Activated CD4-positive, alpha-beta T cell treated with anti-CD3 and anti-CD28 coated beads for 1 hour (primary cell): Measurements from ENCODE around the gene ZNHIT2.
"Not testable (repeated sequence)": the region's sequence is repeated elsewhere in the genome, so short reads cannot be mapped to it uniquely, and the experiment has no call there.

Experiments used
- DNase-seq: peaks from one replicate; pipeline ENCODE4 v3.0.0-alpha.2; 2020

ZNHIT2 gene

GRCh38 chr11:65118891-65119669, 1.6 kb upstream of the ZNHIT2 start:
- not testable (repeated sequence) for DNase-seq

GRCh38 chr11:65118097-65118837, 766 bp upstream of the ZNHIT2 start:
- no peak for DNase-seq

- DNase-seq = peak; percentile 43
Measured at GRCh38 chr11:65116370-65117205, 913 bp downstream of the ZNHIT2 start.

- no peak for DNase-seq
Measured at GRCh38 chr11:65115361-65116082, 2.0 kb downstream of the ZNHIT2 start.

- no peak for DNase-seq
Measured at GRCh38 chr11:65114538-65115171, 2.8 kb downstream of the ZNHIT2 start.

- no peak for DNase-seq
Measured at GRCh38 chr11:65113839-65114238, 3.7 kb downstream of the ZNHIT2 start.

- DNase-seq = no peak
Measured at GRCh38 chr11:65113361-65113756, 4.1 kb downstream of the ZNHIT2 start.

- peak; percentile 58 for DNase-seq
Measured at GRCh38 chr11:65112546-65113360, 4.7 kb downstream of the ZNHIT2 start.

- peak; percentile 88 for DNase-seq
Measured at GRCh38 chr11:65111744-65112545, 5.6 kb downstream of the ZNHIT2 start, which contains the start of gene TM7SF2. TSS of gene TM7SF2 (plus strand) at chr11:65111872. CDS start at chr11:65112016, 144 bp downstream.

GRCh38 chr11:65111159-65111743, 6.2 kb downstream of the ZNHIT2 start:
- no peak for DNase-seq

- DNase-seq = peak; percentile 91
Measured at GRCh38 chr11:65110354-65110861, 7.1 kb downstream of the ZNHIT2 start.

- no peak for DNase-seq
Measured at GRCh38 chr11:65109231-65110198, 8.0 kb downstream of the ZNHIT2 start.

- no peak for DNase-seq
Measured at GRCh38 chr11:65108469-65109123, 8.9 kb downstream of the ZNHIT2 start.

GRCh38 chr11:65107751-65108468, 9.6 kb downstream of the ZNHIT2 start:
- DNase-seq = no peak

GRCh38 chr11:65107078-65107477, 10.4 kb downstream of the ZNHIT2 start:
- DNase-seq = no peak

- no peak for DNase-seq
Measured at GRCh38 chr11:65104628-65105027, 12.9 kb downstream of the ZNHIT2 start.

GRCh38 chr11:65103476-65103875, 14.0 kb downstream of the ZNHIT2 start:
- DNase-seq = no peak
